Neural cell (in vitro differentiated cells): ENCODE measurements around the gene RAF1. TPM values are rescaled to one million over a fixed set of nuclear protein-coding genes. Genes with fewer than 3 reads are reported as not detected.

Experiments
- H2AFZ ChIP-seq: fragments of 200-600, 300-800 bp; sonication (generic), shearing (Covaris generic); 2 replicates; pipeline ENCODE4 v1.6.0; 2014; ENCODE audit warnings: low read depth, mild to moderate bottlenecking, antibody characterized with exemption, low read length, moderate library complexity
- H3F3A ChIP-seq: fragments of 200-600 bp; shearing (Covaris generic); 2 replicates; pipeline ENCODE4 v1.6.1; 2016; ENCODE audit warnings: mild to moderate bottlenecking, moderate library complexity, mixed read lengths, antibody characterized with exemption, low read length; ENCODE audit not compliant: insufficient read depth, poor library complexity, severe bottlenecking
- H3K27ac ChIP-seq: fragments of 200-600, 300-800 bp; sonication (generic), shearing (Covaris generic); 2 replicates; pipeline ENCODE4 v1.5.1; 2014; ENCODE audit warnings: mild to moderate bottlenecking, low read length, moderate library complexity
- H3K27me3 ChIP-seq: fragments of 300-800, 200-600 bp; sonication (generic), shearing (Covaris generic); 2 replicates; pipeline ENCODE4 v1.6.0; 2014; ENCODE audit warnings: mild to moderate bottlenecking, low read depth, low read length, moderate library complexity; ENCODE audit not compliant: insufficient read depth
- H3K36me3 ChIP-seq: fragments of 300-800, 200-600 bp; sonication (generic), shearing (Covaris generic); 2 replicates; pipeline ENCODE4 v1.5.1; 2014; ENCODE audit warnings: mild to moderate bottlenecking, antibody characterized with exemption, low read length, moderate library complexity; ENCODE audit not compliant: insufficient read depth
- H3K4me2 ChIP-seq: fragments of 300-800, 200-600 bp; sonication (generic), shearing (Covaris generic); 2 replicates; pipeline ENCODE4 v1.6.0; 2014; ENCODE audit warnings: mild to moderate bottlenecking, low read length
- H3K4me3 ChIP-seq: fragments of 300-800, 200-600 bp; sonication (generic), shearing (Covaris generic); 2 replicates; pipeline ENCODE4 v1.5.1; 2014; ENCODE audit warnings: mild to moderate bottlenecking, low read length, moderate library complexity
- H3K79me2 ChIP-seq: fragments of 200-600 bp; shearing (Covaris generic); replicated peaks from 2 replicates; pipeline ENCODE4 v1.6.0; 2014; ENCODE audit warnings: mild to moderate bottlenecking, low read length, moderate library complexity; ENCODE audit not compliant: insufficient read depth
- H3K9ac ChIP-seq: fragments of 300-800, 200-600 bp; sonication (generic), shearing (Covaris generic); 2 replicates; pipeline ENCODE4 v1.6.1; 2016; ENCODE audit warnings: mild to moderate bottlenecking, low read length, mixed read lengths
- H3K9me2 ChIP-seq: fragments of 200-600 bp; shearing (Covaris generic); 2 replicates; pipeline ENCODE4 v1.6.1; 2016; ENCODE audit warnings: mild to moderate bottlenecking, low read length, mixed read lengths; ENCODE audit not compliant: insufficient read depth
- H3K9me3 ChIP-seq: fragments of 200-600, 300-800 bp; sonication (generic), shearing (Covaris generic); 2 replicates; pipeline ENCODE4 v1.6.1; 2016; ENCODE audit warnings: mild to moderate bottlenecking, mixed run types, low read length, moderate library complexity, mixed read lengths
- H4K20me1 ChIP-seq: fragments of 200-600 bp; shearing (Covaris generic); 2 replicates; pipeline ENCODE4 v1.6.1; 2016; ENCODE audit warnings: mild to moderate bottlenecking, mixed run types; ENCODE audit not compliant: insufficient read depth
- CTCF ChIP-seq: fragments of 450-650 bp; IDR thresholded peaks from 2 replicates; pipeline ENCODE4 v1.5.1; 2014; ENCODE audit warnings: antibody characterized with exemption, mild to moderate bottlenecking, moderate library complexity; ENCODE audit not compliant: poor library complexity, severe bottlenecking
- EP300 ChIP-seq: fragments of 450-650 bp; conservative IDR thresholded peaks from 2 replicates; pipeline ENCODE4 v1.6.1; 2014; ENCODE audit warnings: antibody characterized with exemption, mild to moderate bottlenecking, moderate library complexity; ENCODE audit not compliant: poor library complexity, severe bottlenecking
- EZH2 ChIP-seq: fragments of 200-600, 300-800 bp; shearing (Covaris generic), sonication (generic); IDR thresholded peaks from 2 replicates; pipeline ENCODE4 v1.6.1; 2014; ENCODE audit warnings: antibody characterized with exemption, low read length, borderline replicate concordance, mild to moderate bottlenecking; ENCODE audit not compliant: insufficient read depth, poor library complexity, severe bottlenecking
- MXI1 ChIP-seq: fragments of 450-650 bp; conservative IDR thresholded peaks from 2 replicates; pipeline ENCODE4 v1.6.1; 2014; ENCODE audit warnings: antibody characterized with exemption, mild to moderate bottlenecking; ENCODE audit not compliant: poor library complexity, severe bottlenecking
- POLR2AphosphoS5 ChIP-seq: IDR thresholded peaks from 2 replicates; pipeline ENCODE4 v1.6.1; 2012
- RAD21 ChIP-seq: fragments of 450-650 bp; conservative IDR thresholded peaks from 2 replicates; pipeline ENCODE4 v1.6.1; 2014; ENCODE audit warnings: antibody characterized with exemption, mild to moderate bottlenecking, moderate library complexity
- REST ChIP-seq: IDR thresholded peaks from 2 replicates; pipeline ENCODE4 v1.6.1; 2012; ENCODE audit warnings: borderline replicate concordance
- SMC3 ChIP-seq: fragments of 450-650 bp; conservative IDR thresholded peaks from 2 replicates; pipeline ENCODE4 v1.6.1; 2014; ENCODE audit warnings: antibody characterized with exemption, mild to moderate bottlenecking, moderate library complexity; ENCODE audit not compliant: poor library complexity
- TAF1 ChIP-seq: IDR thresholded peaks from 2 replicates; pipeline ENCODE4 v1.6.1; 2012; ENCODE audit warnings: low read depth
- polyA plus RNA-seq: library from polyadenylated mRNA; depleted of rRNA; stranded (reverse); fragments of >200 nt; gene quantifications from 2 replicates; pipeline ENCODE4 v1.2.3, GENCODE V29; 2014

The RAF1 gene
- polyA plus RNA-seq, 1 donor from 2014 or later = 215 TPM

- Histone ChIP-seq H3K4me3 (peak overlapping the region; percentile 97), H3K4me2 (peak overlapping the region; percentile 81), H2AFZ (no peak overlapping the region), H4K20me1 (no peaks in the 10 kb centered on the region), H3K79me2 (peaks cover 58% of the 10 kb centered on the region), H3K9me2 (no peaks in the 10 kb centered on the region), H3F3A (no peaks in the 10 kb centered on the region), H3K36me3 (no peaks in the 10 kb centered on the region), H3K27me3 (no peaks in the 10 kb centered on the region), H3K9me3 (no peaks in the 10 kb centered on the region), H3K27ac (peak overlapping the region; percentile 86), H3K9ac (peak overlapping the region; percentile 86)
- no peak for TF ChIP-seq POLR2AphosphoS5
- TF ChIP-seq EP300 = no peak
- no peak for TF ChIP-seq SMC3
- no peak for TF ChIP-seq MXI1
- TF ChIP-seq RAD21 = no peak
- no peak for TF ChIP-seq EZH2
These were observed 105.2 kb downstream of the RAF1 start for GRCh38 chr3:12558706-12559105.

- Histone ChIP-seq H3K4me2 (peak overlapping the region; percentile 81), H3K9me2 (no peaks in the 10 kb centered on the region), H3F3A (no peaks in the 10 kb centered on the region), H3K27ac (peak overlapping the region; percentile 85), H3K36me3 (no peaks in the 10 kb centered on the region), H3K9me3 (no peaks in the 10 kb centered on the region), H3K79me2 (peaks cover 51% of the 10 kb centered on the region), H3K27me3 (no peaks in the 10 kb centered on the region), H2AFZ (peak overlapping the region; percentile 81), H4K20me1 (no peaks in the 10 kb centered on the region), H3K9ac (peak overlapping the region; percentile 86), H3K4me3 (peak overlapping the region; percentile 97)
- TF ChIP-seq SMC3 (no peak), REST (no peak), POLR2AphosphoS5 (no peak), TAF1 (no peak), RAD21 (no peak), CTCF (no peak), EZH2 (no peak), MXI1 (no peak), EP300 (no peak)
These were observed 106.3 kb downstream of the RAF1 start for GRCh38 chr3:12557473-12558100.
